RWPE2 (cell line): ENCODE measurements around the gene PI4KA.

ENCODE experiments used
- ATAC-seq: fragments of 200-7000 bp; cut with Tn5 transposase; 3 replicates; pipeline ENCODE4 v1.9.1; 2021; ENCODE audit warnings: low read depth
- DNase-seq: peaks from one replicate; pipeline ENCODE4 v3.0.0-alpha.2; 2020; ENCODE audit warnings: low spot score
- H3K27ac ChIP-seq: fragments of 450-650 bp; 2 replicates; pipeline ENCODE4 v1.5.1; 2017; ENCODE audit warnings: mild to moderate bottlenecking; ENCODE audit not compliant: poor library complexity, severe bottlenecking
- H3K27me3 ChIP-seq: fragments of 250-450 bp; sonication (Bioruptor Pico); 2 replicates; pipeline ENCODE4 v1.5.1; 2021; ENCODE audit warnings: mild to moderate bottlenecking, moderate library complexity; ENCODE audit not compliant: insufficient read depth, poor library complexity, severe bottlenecking
- H3K36me3 ChIP-seq: fragments of 250-450 bp; sonication (Bioruptor Pico); 2 replicates; pipeline ENCODE4 v1.5.1; 2020; ENCODE audit warnings: low read depth, mild to moderate bottlenecking, moderate library complexity
- H3K4me1 ChIP-seq: fragments of 250-450 bp; sonication (Bioruptor Pico); 2 replicates; pipeline ENCODE4 v1.5.1; 2021; ENCODE audit warnings: mild to moderate bottlenecking, moderate library complexity; ENCODE audit not compliant: insufficient read depth, poor library complexity, severe bottlenecking
- H3K4me3 ChIP-seq: fragments of 250-450 bp; sonication (Bioruptor Pico); 2 replicates; pipeline ENCODE4 v1.5.1; 2021; ENCODE audit warnings: mild to moderate bottlenecking, moderate library complexity; ENCODE audit not compliant: severe bottlenecking
- H3K9me3 ChIP-seq: fragments of 250-450 bp; sonication (Bioruptor Pico); 2 replicates; pipeline ENCODE4 v1.5.1; 2021; ENCODE audit warnings: mild to moderate bottlenecking, moderate library complexity; ENCODE audit not compliant: severe bottlenecking
- CTCF ChIP-seq: fragments of 450-650 bp; IDR thresholded peaks from one replicate; pipeline ENCODE4 v1.5.1; 2017; ENCODE audit warnings: mild to moderate bottlenecking, moderate library complexity; ENCODE audit not compliant: poor library complexity, severe bottlenecking

PI4KA gene

GRCh38 chr22:20811171-20811570 lies 47.4 kb downstream of the PI4KA start:
- no peaks in the 10 kb centered on the region for H3K4me1 ChIP-seq
- peaks cover 35% of the 10 kb centered on the region for H3K36me3 ChIP-seq
- no peaks in the 10 kb centered on the region for H3K9me3 ChIP-seq

GRCh38 chr22:20810645-20811044 lies 48.0 kb downstream of the PI4KA start:
- Histone ChIP-seq H3K4me1 (no peaks in the 10 kb centered on the region), H3K4me3 (no peak overlapping the region), H3K9me3 (no peaks in the 10 kb centered on the region), H3K36me3 (peaks cover 39% of the 10 kb centered on the region), H3K27ac (no peak overlapping the region), H3K27me3 (no peaks in the 10 kb centered on the region)
- DNase-seq (no peak), ATAC-seq (no peak)
- no peak for TF ChIP-seq CTCF

More at GRCh38 chr22:20811171-20811570, 47.4 kb downstream of the PI4KA start:
- TF ChIP-seq CTCF = no peak
- H3K27ac ChIP-seq = no peak overlapping the region
- ATAC-seq = no peak
- no peaks in the 10 kb centered on the region for H3K27me3 ChIP-seq
- H3K4me3 ChIP-seq = no peak overlapping the region
- no peak for DNase-seq

- Histone ChIP-seq H3K36me3 (peaks cover 40% of the 10 kb centered on the region), H3K27ac (no peak overlapping the region), H3K4me1 (no peaks in the 10 kb centered on the region), H3K4me3 (no peak overlapping the region), H3K27me3 (no peaks in the 10 kb centered on the region), H3K9me3 (no peaks in the 10 kb centered on the region)
- ATAC-seq = no peak
- DNase-seq = no peak
- TF ChIP-seq CTCF = no peak
Measured at GRCh38 chr22:20809538-20810185, 48.9 kb downstream of the PI4KA start.

- Histone ChIP-seq H3K27ac (no peak overlapping the region), H3K36me3 (peaks cover 43% of the 10 kb centered on the region), H3K4me1 (no peaks in the 10 kb centered on the region), H3K27me3 (no peaks in the 10 kb centered on the region), H3K4me3 (no peak overlapping the region), H3K9me3 (no peaks in the 10 kb centered on the region)
- no peak for ATAC-seq
- TF ChIP-seq CTCF = no peak
- no peak for DNase-seq
Measured at GRCh38 chr22:20808844-20809243, 49.8 kb downstream of the PI4KA start.

GRCh38 chr22:20807315-20807752 lies 51.3 kb downstream of the PI4KA start:
- Histone ChIP-seq H3K9me3 (peaks cover 2% of the 10 kb centered on the region), H3K27me3 (no peaks in the 10 kb centered on the region), H3K4me1 (no peaks in the 10 kb centered on the region), H3K27ac (no peak overlapping the region), H3K4me3 (no peak overlapping the region), H3K36me3 (peaks cover 44% of the 10 kb centered on the region)
- ATAC-seq = peak; percentile 79
- DNase-seq = no peak
- no peak for TF ChIP-seq CTCF
